ENCODE data around the gene GPR143. TPM values are rescaled to one million over a fixed set of nuclear protein-coding genes. Genes with fewer than 3 reads are reported as not detected.

GPR143 gene
- total and polyA plus RNA-seq, 2 donors (not counting 3 experiments of a cell fraction or from before 2014, with no cell fraction given) = 9.3 to 17.7 TPM

- no peaks in the 10 kb centered on the region for H3K27me3 ChIP-seq (ENCODE audit: control insufficient read depth in 2 of 2, insufficient read depth in 2 of 2, low read length in 2 of 2)
- TF ChIP-seq CTCF (IDR thresholded peaks at IDR 0.05; ENCODE audit: extremely low read depth in 1 of 2, insufficient read depth in 1 of 2, low read depth in 1 of 2, low read length in 2 of 2) = no peak
- TF ChIP-seq MYC (IDR thresholded peaks at IDR 0.05; ENCODE audit: low read depth, low read length) = no peak
- TF ChIP-seq MAX (IDR thresholded peaks at IDR 0.05; ENCODE audit: insufficient read depth, insufficient read length) = no peak
- TF ChIP-seq GATA2 (IDR thresholded peaks at IDR 0.05; ENCODE audit: insufficient read depth, insufficient read length, low read depth, low read length) = no peak
- no peak for TF ChIP-seq FOS (IDR thresholded peaks at IDR 0.05; ENCODE audit: borderline replicate concordance, insufficient read depth, low read length)
- intact Hi-C loops (cut with micrococcal nuclease) = no loop called here
- dilution Hi-C loops (cut with MboI; ENCODE audit: extremely low pct_ligation_motif_present, low sequenced_read_pairs) = no loop called here
- H3K9ac ChIP-seq (replicated peaks; ENCODE audit: extremely low read depth, insufficient read depth, low read length) = no peak overlapping the region
- H3K4me2 ChIP-seq (ENCODE audit: insufficient read depth, low read length) = no peak overlapping the region
- ChIA-PET CTCF (no interaction called here), POLR2A (no interaction called here)
- BruUV-seq (replicated peaks) = no TSS peak
- H3K27ac ChIP-seq (ENCODE audit: insufficient read depth, low read depth, low read length) = no peak overlapping the region
- no peak overlapping the region for H3K4me3 ChIP-seq (replicated peaks in 1 of 3; ENCODE audit: insufficient read depth in 1 of 3, low read depth in 1 of 3, low read length in 3 of 3)
- no peaks in the 10 kb centered on the region for H3K36me3 ChIP-seq (ENCODE audit: control insufficient read depth in 2 of 2, extremely low read depth in 1 of 2, insufficient read depth in 2 of 2, low read length in 2 of 2)
- no peak for FAIRE-seq
- H4K20me1 ChIP-seq (replicated peaks; ENCODE audit: control insufficient read depth, extremely low read depth, insufficient read depth, low read length) = no peaks in the 10 kb centered on the region
- no peaks in the 10 kb centered on the region for H3K4me1 ChIP-seq (ENCODE audit: control insufficient read depth, extremely low read depth, insufficient read depth, low read length)
- no peak for DNase-seq (ENCODE audit: low read depth, low spot score)
- H3K9me1 ChIP-seq (replicated peaks; ENCODE audit: control insufficient read depth, extremely low read depth, insufficient read depth, low read length) = no peaks in the 10 kb centered on the region
- no peak overlapping the region for H2AFZ ChIP-seq (ENCODE audit: low read depth, low read length)
- H3K9me3 ChIP-seq (replicated peaks; ENCODE audit: control insufficient read depth, insufficient read depth, low read length) = no peaks in the 10 kb centered on the region
- H3K79me2 ChIP-seq (ENCODE audit: control insufficient read depth, insufficient read depth, low read length) = no peaks in the 10 kb centered on the region
These were observed 38.8 kb upstream of the GPR143 start for GRCh38 chrX:9804444-9804843.

GRCh38 chrX:9802737-9803136 lies 37.1 kb upstream of the GPR143 start:
- no peaks in the 10 kb centered on the region for H3K27me3 ChIP-seq (ENCODE audit: control insufficient read depth in 2 of 2, insufficient read depth in 2 of 2, low read length in 2 of 2)
- H3K4me3 ChIP-seq (replicated peaks in 1 of 3; ENCODE audit: insufficient read depth in 1 of 3, low read depth in 1 of 3, low read length in 3 of 3) = no peak overlapping the region
- no peaks in the 10 kb centered on the region for H3K79me2 ChIP-seq (ENCODE audit: control insufficient read depth, insufficient read depth, low read length)
- intact Hi-C loops (cut with micrococcal nuclease) = no loop called here
- no TSS peak for BruUV-seq (replicated peaks)
- ChIA-PET POLR2A (no interaction called here), CTCF (interaction anchor here (0.6 kb wide), 2 partner anchors 14 to 63 kb away, joined by 3 read pairs; no protein-coding TSS in a partner anchor)
- no peaks in the 10 kb centered on the region for H3K36me3 ChIP-seq (ENCODE audit: control insufficient read depth in 2 of 2, extremely low read depth in 1 of 2, insufficient read depth in 2 of 2, low read length in 2 of 2)
- H3K4me1 ChIP-seq (ENCODE audit: control insufficient read depth, extremely low read depth, insufficient read depth, low read length) = no peaks in the 10 kb centered on the region
- DNase-seq (ENCODE audit: low read depth, low spot score) (no peak), FAIRE-seq (no peak)
- H4K20me1 ChIP-seq (replicated peaks; ENCODE audit: control insufficient read depth, extremely low read depth, insufficient read depth, low read length) = no peaks in the 10 kb centered on the region
- H3K27ac ChIP-seq (ENCODE audit: insufficient read depth, low read depth, low read length) = no peak overlapping the region
- dilution Hi-C loops (cut with MboI; ENCODE audit: extremely low pct_ligation_motif_present, low sequenced_read_pairs) = no loop called here
- no peak overlapping the region for H2AFZ ChIP-seq (ENCODE audit: low read depth, low read length)
- H3K9me1 ChIP-seq (replicated peaks; ENCODE audit: control insufficient read depth, extremely low read depth, insufficient read depth, low read length) = no peaks in the 10 kb centered on the region
- H3K4me2 ChIP-seq (ENCODE audit: insufficient read depth, low read length) = no peak overlapping the region
- H3K9ac ChIP-seq (replicated peaks; ENCODE audit: extremely low read depth, insufficient read depth, low read length) = no peak overlapping the region
- TF ChIP-seq FOS (IDR thresholded peaks at IDR 0.05; ENCODE audit: borderline replicate concordance, insufficient read depth, low read length) = no peak
- no peak for TF ChIP-seq GATA2 (IDR thresholded peaks at IDR 0.05; ENCODE audit: insufficient read depth, insufficient read length, low read depth, low read length)
- no peak for TF ChIP-seq POLR2A (IDR thresholded peaks at IDR 0.05; ENCODE audit: low read depth, low read length)
- TF ChIP-seq EZH2 (IDR thresholded peaks at IDR 0.05; ENCODE audit: borderline replicate concordance, low read depth, low read length, severe bottlenecking) = no peak
- TF ChIP-seq MYC (IDR thresholded peaks at IDR 0.05; ENCODE audit: low read depth, low read length) = no peak
- no peak for TF ChIP-seq CTCF (IDR thresholded peaks at IDR 0.05; ENCODE audit: extremely low read depth in 1 of 2, insufficient read depth in 1 of 2, low read depth in 1 of 2, low read length in 2 of 2)
- no peaks in the 10 kb centered on the region for H3K9me3 ChIP-seq (replicated peaks; ENCODE audit: control insufficient read depth, insufficient read depth, low read length)
